IMR-90 (cell line): ENCODE measurements around the gene NDUFC2.

Experiments used
- BHLHE40 ChIP-seq: fragments of 150-350 bp; IDR thresholded peaks from 2 replicates; pipeline ENCODE4 v1.6.1; 2016; ENCODE audit warnings: mild to moderate bottlenecking, low read depth, low read length
- CEBPB ChIP-seq: IDR thresholded peaks from 2 replicates; pipeline ENCODE4 v1.6.1; 2012; ENCODE audit warnings: low read depth, low read length, improper control_type of control experiment
- CHD1 ChIP-seq: IDR thresholded peaks from 2 replicates; pipeline ENCODE4 v1.6.1; 2012; ENCODE audit warnings: low read depth, low read length, improper control_type of control experiment
- MAFK ChIP-seq: IDR thresholded peaks from 2 replicates; pipeline ENCODE4 v1.6.1; 2012; ENCODE audit warnings: low read depth, low read length, improper control_type of control experiment
- MXI1 ChIP-seq: IDR thresholded peaks from 2 replicates; pipeline ENCODE4 v1.6.1; 2012; ENCODE audit warnings: low read depth, mild to moderate bottlenecking, low read length, moderate library complexity, borderline replicate concordance
- NFE2L2 ChIP-seq: fragments of 150-350 bp; IDR thresholded peaks from 2 replicates; pipeline ENCODE4 v1.6.1; 2016; ENCODE audit warnings: low read depth, mild to moderate bottlenecking, low read length
- POLR2A ChIP-seq: IDR thresholded peaks from 2 replicates; pipeline ENCODE4 v1.6.1; 2012; ENCODE audit warnings: mild to moderate bottlenecking, low read depth, low read length
- RAD21 ChIP-seq: IDR thresholded peaks from 2 replicates; pipeline ENCODE4 v1.6.1; 2012; ENCODE audit warnings: low read length, improper control_type of control experiment
- RCOR1 ChIP-seq: IDR thresholded peaks from 2 replicates; pipeline ENCODE4 v1.6.1; 2012; ENCODE audit warnings: mild to moderate bottlenecking, low read length, improper control_type of control experiment; ENCODE audit not compliant: insufficient replicate concordance
- RFX5 ChIP-seq: IDR thresholded peaks from 2 replicates; pipeline ENCODE4 v1.8.0; 2012; ENCODE audit warnings: low read depth, mild to moderate bottlenecking, low read length, moderate library complexity
- SMC3 ChIP-seq: fragments of 150-350 bp; IDR thresholded peaks from 2 replicates; pipeline ENCODE4 v1.6.1; 2016; ENCODE audit warnings: low read depth, mild to moderate bottlenecking, antibody characterized with exemption, low read length, moderate library complexity
- USF2 ChIP-seq: fragments of 150-350 bp; IDR thresholded peaks from 2 replicates; pipeline ENCODE4 v1.6.1; 2017; ENCODE audit warnings: mild to moderate bottlenecking, antibody characterized with exemption, low read length, low read depth
- TF ChIP-seq, protein P1 (sequence below): conservative IDR thresholded peaks from 2 replicates; pipeline ENCODE4 v1.5.1; 2012; ENCODE audit warnings: mild to moderate bottlenecking, low read depth, low read length, improper control_type of control experiment
- TF ChIP-seq, protein P2 (sequence below): fragments of 150-350 bp; IDR thresholded peaks from 2 replicates; pipeline ENCODE4 v1.6.1; 2016; ENCODE audit warnings: low read depth, mild to moderate bottlenecking, low read length, moderate library complexity, borderline replicate concordance

DNA sequence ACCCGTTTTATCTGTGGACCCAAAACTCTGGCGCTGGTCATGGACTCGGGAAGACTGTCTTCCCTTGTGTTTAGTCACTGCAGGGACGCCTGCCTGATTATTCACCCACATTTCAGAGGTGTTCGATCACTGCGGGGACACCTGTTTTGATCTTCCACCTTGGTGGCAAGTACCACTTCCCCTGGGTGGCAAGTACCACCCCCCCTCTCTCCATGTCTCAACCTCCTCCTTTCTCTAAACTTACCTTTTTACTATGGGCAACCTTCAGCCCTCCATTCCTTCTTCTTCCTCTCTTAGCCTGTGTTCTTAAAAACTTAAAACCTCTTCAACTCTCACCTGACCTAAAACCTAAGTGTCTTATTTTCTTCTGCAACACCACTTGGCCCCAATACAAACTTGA lies 1.9 kb upstream of the NDUFC2 start:
- TF ChIP-seq BHLHE40 (no peak), USF2 (no peak), SMC3 (no peak), POLR2A (no peak), RAD21 (no peak), MAFK (no peak), CEBPB (no peak), CHD1 (no peak), MXI1 (no peak), RCOR1 (no peak), NFE2L2 (no peak), RFX5 (no peak)
- TF ChIP-seq, protein P1, sequence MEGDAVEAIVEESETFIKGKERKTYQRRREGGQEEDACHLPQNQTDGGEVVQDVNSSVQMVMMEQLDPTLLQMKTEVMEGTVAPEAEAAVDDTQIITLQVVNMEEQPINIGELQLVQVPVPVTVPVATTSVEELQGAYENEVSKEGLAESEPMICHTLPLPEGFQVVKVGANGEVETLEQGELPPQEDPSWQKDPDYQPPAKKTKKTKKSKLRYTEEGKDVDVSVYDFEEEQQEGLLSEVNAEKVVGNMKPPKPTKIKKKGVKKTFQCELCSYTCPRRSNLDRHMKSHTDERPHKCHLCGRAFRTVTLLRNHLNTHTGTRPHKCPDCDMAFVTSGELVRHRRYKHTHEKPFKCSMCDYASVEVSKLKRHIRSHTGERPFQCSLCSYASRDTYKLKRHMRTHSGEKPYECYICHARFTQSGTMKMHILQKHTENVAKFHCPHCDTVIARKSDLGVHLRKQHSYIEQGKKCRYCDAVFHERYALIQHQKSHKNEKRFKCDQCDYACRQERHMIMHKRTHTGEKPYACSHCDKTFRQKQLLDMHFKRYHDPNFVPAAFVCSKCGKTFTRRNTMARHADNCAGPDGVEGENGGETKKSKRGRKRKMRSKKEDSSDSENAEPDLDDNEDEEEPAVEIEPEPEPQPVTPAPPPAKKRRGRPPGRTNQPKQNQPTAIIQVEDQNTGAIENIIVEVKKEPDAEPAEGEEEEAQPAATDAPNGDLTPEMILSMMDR, result no peak
- TF ChIP-seq, protein P2, sequence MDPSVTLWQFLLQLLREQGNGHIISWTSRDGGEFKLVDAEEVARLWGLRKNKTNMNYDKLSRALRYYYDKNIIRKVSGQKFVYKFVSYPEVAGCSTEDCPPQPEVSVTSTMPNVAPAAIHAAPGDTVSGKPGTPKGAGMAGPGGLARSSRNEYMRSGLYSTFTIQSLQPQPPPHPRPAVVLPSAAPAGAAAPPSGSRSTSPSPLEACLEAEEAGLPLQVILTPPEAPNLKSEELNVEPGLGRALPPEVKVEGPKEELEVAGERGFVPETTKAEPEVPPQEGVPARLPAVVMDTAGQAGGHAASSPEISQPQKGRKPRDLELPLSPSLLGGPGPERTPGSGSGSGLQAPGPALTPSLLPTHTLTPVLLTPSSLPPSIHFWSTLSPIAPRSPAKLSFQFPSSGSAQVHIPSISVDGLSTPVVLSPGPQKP, result no peak
